ENCODE measurements around the gene PPP1R12B.
"Not testable (repeated sequence)": the region's sequence is repeated elsewhere in the genome, so short reads cannot be mapped to it uniquely, and the experiment has no call there.

The PPP1R12B gene

DNA sequence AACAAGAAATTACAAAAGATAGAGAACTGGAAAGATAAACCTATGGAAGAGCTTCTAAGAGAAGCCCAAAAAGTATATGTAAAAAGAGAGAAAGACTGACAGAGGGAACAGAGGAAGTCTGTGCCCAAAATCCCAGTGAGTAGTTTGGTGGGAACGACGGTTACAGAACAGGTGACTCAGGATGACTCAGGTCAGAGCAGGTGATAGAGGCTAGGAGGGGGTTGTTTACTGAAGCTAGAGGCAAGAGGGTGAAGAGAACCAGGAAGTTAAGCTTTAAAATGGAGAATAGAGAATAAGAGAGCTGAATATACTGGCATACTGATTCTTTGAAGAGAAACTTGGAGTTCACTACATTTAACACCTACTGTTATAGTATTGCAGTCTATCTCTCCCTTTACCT lies 134.9 kb downstream of the PPP1R12B start:
- DNase-seq (ENCODE audit: low read depth) = not testable (repeated sequence)

GRCh38 chr1:202484032-202484431 lies 135.5 kb downstream of the PPP1R12B start:
- DNase-seq (ENCODE audit: low read depth) = not testable (repeated sequence)

- not testable (repeated sequence) for DNase-seq (ENCODE audit: low read depth)
These were observed 136.3 kb downstream of the PPP1R12B start for GRCh38 chr1:202484820-202485219.

GRCh38 chr1:202488178-202488649 lies 139.7 kb downstream of the PPP1R12B start:
- not testable (repeated sequence) for DNase-seq (ENCODE audit: low read depth)

DNA sequence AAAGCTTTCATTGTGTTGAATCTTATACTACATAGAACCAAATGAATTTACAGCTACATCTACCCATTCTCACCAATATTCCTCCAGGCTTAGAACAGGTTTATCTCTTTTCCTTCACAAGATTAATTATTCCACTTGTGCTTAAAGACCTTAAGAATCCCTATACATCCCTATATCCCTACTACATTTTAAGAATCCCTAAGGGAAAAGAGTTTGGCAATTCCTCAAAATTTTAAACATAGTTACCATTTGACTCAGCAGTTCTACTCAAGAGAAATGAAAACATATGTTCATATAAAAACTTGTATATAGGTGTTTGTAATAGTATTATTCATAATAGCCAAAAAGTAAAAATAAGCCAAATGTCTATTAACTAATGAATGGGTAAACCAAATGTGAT lies 140.6 kb downstream of the PPP1R12B start:
- not testable (repeated sequence) for DNase-seq (ENCODE audit: low read depth)

- DNase-seq (ENCODE audit: low read depth) = not testable (repeated sequence)
These were observed 144.6 kb downstream of the PPP1R12B start for GRCh38 chr1:202493112-202493511.

DNA sequence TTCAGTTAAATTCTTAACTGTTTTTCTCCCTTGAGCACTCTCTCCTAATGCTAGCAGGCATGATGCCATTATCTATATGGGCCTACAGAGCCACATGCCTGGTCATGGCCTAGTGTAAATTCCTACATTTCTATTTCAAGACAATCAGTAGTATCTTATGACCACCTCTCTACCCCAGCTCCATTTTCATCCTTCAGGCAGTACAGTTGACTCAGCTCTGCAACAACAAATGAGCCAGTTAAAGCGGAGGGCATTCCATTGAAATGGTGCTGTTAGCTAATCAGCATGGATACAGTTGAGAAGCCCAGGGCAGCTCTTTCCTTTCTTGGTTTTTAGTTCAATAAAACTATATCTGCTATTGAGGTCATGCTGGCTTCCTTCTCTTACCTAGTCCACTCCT lies 150.0 kb downstream of the PPP1R12B start:
- DNase-seq (ENCODE audit: low read depth) = no peak

DNA sequence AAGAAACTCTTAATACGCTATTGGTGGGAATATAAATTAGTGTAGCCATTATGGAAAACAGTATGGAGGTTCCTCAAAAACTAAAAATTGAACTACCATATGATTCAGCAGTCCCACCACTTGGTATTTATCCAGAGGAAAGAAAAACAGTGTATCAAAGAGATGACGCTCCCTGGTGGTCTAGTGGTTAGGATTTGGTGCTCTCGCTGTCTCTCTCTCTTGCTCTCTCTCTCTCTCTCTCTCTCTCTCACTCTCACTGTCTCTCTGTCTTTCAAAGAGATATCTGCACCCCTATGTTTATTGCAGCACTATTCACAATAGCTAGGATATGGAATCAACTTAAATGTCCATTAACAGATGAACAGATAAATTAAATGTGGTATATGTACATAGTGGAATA lies 151.5 kb downstream of the PPP1R12B start:
- DNase-seq (ENCODE audit: low read depth) = not testable (repeated sequence)

DNA sequence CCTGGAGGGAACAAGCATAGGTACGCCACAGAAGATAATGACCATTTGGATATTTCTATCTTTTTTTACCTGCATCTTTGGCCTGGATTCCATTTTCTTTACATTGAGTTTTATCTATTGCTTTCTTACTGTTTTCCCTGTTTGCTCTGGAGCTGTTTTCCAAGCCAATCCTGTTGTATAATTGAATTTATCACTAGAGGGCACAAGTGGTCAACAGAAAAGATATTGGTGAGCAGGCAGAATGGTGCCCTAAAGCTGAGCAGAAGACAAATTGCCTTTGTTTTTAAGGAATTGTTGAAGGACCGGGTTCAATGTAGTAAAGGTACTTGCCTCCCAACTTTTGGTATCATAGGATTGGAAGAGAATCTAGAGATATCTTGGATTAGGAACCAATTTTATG lies 152.8 kb downstream of the PPP1R12B start:
- DNase-seq (ENCODE audit: low read depth) = no peak

DNA sequence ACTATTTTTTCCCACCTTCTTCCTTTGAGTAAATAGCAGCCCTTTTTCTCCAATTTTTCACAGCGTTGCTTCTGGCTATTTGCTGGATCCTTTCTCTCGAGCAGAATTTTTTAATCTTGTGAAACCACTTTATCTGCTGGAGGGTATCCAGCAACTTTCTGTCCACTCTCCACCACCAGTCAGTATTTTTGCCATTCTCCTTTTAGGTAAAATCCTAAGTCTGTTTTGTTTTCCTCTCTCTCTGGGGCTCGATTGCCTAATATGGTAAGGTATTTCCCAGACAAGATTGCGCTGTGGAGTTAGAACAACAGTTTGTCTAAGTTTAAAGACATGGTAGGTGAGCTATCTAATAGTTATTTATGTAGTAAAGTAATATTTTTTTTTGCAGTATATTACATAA lies 156.9 kb downstream of the PPP1R12B start:
- DNase-seq (ENCODE audit: low read depth) = no peak

GRCh38 chr1:202505880-202506575 lies 157.5 kb downstream of the PPP1R12B start:
- DNase-seq (ENCODE audit: low read depth) = not testable (repeated sequence)

GRCh38 chr1:202508863-202509262 lies 160.4 kb downstream of the PPP1R12B start:
- not testable (repeated sequence) for DNase-seq (ENCODE audit: low read depth)

- DNase-seq (ENCODE audit: low read depth) = not testable (repeated sequence)
These were observed 165.4 kb downstream of the PPP1R12B start for GRCh38 chr1:202513875-202514274.

GRCh38 chr1:202516434-202516877 lies 168.0 kb downstream of the PPP1R12B start:
- DNase-seq (ENCODE audit: low read depth) = no peak

GRCh38 chr1:202517146-202517545 lies 168.6 kb downstream of the PPP1R12B start:
- not testable (repeated sequence) for DNase-seq (ENCODE audit: low read depth)

GRCh38 chr1:202518180-202518579 lies 169.7 kb downstream of the PPP1R12B start:
- not testable (repeated sequence) for DNase-seq (ENCODE audit: low read depth)

DNA sequence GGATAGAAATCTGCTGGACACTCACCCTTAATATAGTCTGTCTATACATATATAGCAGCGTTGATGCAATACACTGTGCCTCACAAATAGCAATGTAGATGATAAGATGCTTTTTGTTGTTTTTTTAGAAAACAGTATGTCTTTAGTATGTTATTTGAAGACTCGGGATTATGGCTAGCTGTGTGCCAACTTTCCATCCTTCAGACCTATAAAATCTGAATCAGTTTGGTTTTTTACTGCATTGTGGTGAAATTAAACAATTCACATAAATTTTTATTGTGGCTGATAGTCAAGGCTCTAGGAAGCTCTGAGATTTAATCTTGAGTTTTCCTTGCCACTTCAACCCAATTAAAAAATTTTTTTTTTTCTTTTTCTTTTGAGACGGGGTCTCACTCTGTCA lies 170.4 kb downstream of the PPP1R12B start:
- not testable (repeated sequence) for DNase-seq (ENCODE audit: low read depth)

- DNase-seq (ENCODE audit: low read depth) = not testable (repeated sequence)
These were observed 171.8 kb downstream of the PPP1R12B start for GRCh38 chr1:202520129-202520856.

DNA sequence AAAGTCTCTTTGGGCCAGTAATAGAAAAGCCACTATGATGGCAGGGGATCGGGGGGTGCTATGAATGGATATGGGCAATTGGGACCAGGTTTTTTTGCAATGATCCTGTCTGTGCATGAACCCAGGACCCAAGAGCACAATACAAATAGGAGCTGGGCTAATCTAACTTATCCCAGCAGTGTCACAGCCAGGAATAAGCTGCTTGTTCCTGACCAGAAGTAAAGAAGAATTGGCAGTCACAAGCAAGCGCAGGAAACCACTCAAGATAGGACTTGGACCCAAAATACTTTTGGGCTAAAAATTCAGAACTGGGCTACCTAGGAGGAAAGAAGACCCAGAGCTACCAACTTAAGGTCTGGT lies 172.3 kb downstream of the PPP1R12B start:
- not testable (repeated sequence) for DNase-seq (ENCODE audit: low read depth)

GRCh38 chr1:202521484-202521883 lies 173.0 kb downstream of the PPP1R12B start:
- DNase-seq (ENCODE audit: low read depth) = not testable (repeated sequence)

DNA sequence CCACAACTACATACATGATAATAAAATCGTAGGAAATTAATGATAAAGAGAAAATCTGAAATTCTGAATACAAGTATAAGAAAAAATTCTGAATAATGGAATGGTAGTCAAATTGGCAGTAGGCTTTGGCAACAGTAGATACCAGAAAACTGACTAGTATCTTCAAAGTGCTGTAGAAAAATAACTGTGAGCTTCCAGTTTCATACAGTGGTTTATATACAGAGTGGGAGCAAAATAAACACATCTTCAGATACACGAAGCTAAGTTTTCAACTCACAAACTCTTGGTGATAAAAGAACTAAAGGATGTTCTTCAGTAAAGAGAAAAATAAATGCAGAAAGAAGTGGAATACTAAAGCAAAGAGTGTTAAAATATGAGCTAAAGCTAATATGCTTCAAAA lies 173.4 kb downstream of the PPP1R12B start:
- no peak for DNase-seq (ENCODE audit: low read depth)

DNA sequence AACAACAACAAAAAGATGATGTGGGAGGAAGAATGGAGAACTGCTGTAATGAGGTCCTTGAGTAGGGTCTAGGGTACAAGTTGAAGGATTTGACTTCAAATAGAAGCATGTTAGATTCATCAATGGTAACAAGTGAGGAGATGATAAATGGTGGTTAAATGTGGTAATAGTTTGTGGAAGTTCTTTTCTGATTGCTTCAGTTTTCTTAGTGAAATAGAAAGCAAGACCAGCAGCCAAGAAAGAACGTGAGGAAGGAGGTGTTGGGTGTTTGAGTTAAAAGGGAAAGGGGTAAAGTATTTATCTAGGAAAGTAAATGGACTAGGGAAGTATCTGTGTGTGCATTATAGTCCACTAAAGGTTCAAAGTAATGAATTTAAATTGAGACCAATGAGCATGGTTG lies 177.6 kb downstream of the PPP1R12B start:
- DNase-seq (ENCODE audit: low read depth) = not testable (repeated sequence)

DNA sequence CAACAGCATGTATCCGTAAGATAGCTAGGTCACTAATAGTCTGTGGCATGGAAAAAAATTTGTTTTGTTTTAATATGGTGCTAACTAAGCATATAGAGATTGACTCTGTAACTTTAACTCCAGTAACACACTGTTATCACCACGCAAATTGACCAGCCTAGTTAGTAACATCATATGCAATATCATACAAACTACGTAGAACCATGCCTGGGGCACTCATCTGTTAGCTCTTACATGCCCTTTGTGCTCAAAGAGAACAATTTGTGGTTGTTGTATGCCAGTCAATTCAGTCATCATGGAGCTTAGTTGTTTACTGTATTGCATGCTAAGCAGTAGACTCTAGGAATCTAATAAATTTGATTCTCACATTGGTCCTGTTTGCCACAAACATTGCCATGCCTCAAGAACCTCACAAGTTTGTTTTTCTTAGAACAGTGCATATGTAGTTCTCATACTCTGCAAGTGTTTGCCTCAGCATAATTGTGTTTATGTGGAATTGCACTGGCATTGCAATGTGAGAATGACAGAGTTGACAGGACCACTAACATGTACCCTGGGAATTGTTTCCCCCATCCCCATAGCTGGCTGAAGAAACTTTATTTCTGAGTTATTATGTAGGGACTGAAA lies 179.7 kb downstream of the PPP1R12B start:
- not testable (repeated sequence) for DNase-seq (ENCODE audit: low read depth)

All from activated T-cell treated with anti-CD3 and anti-CD28 coated beads for 24 hours (primary cell).